Panc1 (cell line): ENCODE data around the gene DPH1. TPM values are rescaled to one million over a fixed set of nuclear protein-coding genes. Genes with fewer than 3 reads are reported as not detected.

Experiments
- ATAC-seq: fragments of 200-7000 bp; cut with Tn5 transposase; 2 replicates; pipeline ENCODE4 v1.9.1; 2020; ENCODE audit warnings: mild to moderate bottlenecking, moderate library complexity
- BruUV-seq: library from RNA; stranded (reverse); fragments of 400-500 nt; replicated peaks from 2 replicates; lab custom pipeline; 2021; lab: Mats Ljungman, UMichigan
- CTCF ChIA-PET: fragments of 300-600 bp; sonication (Branson Sonifier 250); formaldehyde crosslinking; loops from one replicate; lab custom pipeline; 2022; ENCODE audit warnings: antibody characterized with exemption; lab: Charles Lee
- POLR2A ChIA-PET: fragments of 300-600 bp; sonication (Branson Sonifier 250); formaldehyde crosslinking; loops from one replicate; lab custom pipeline; 2022; ENCODE audit warnings: antibody characterized with exemption; lab: Charles Lee
- DNase-seq: peaks from one replicate; pipeline ENCODE4 v3.0.0-alpha.2; 2010; ENCODE audit warnings: low read depth, low spot score
- H3K27ac ChIP-seq: 2 replicates; pipeline ENCODE4 v1.5.1; 2011; ENCODE audit warnings: mild to moderate bottlenecking, low read length, inconsistent platforms
- H3K27me3 ChIP-seq: fragments of 200-500 bp; sonication (Bioruptor generic); 2 replicates; pipeline ENCODE4 v1.6.0; 2014; ENCODE audit warnings: low read length, inconsistent platforms; ENCODE audit not compliant: control insufficient read depth, insufficient read depth
- H3K36me3 ChIP-seq: fragments of 200-500 bp; sonication (Bioruptor generic); 2 replicates; pipeline ENCODE4 v1.5.1; 2014; ENCODE audit warnings: inconsistent platforms, mild to moderate bottlenecking, low read length, moderate library complexity; ENCODE audit not compliant: control insufficient read depth, insufficient read depth
- H3K4me1 ChIP-seq: 2 replicates; pipeline ENCODE4 v1.5.1; 2011; ENCODE audit warnings: inconsistent platforms, mild to moderate bottlenecking, low read length, moderate library complexity; ENCODE audit not compliant: control insufficient read depth, insufficient read depth
- H3K4me3 ChIP-seq, 2 experiments: 2 replicates each; pipeline ENCODE4 v1.5.1; 2011 to 2012; ENCODE audit warnings: low read depth in 2 of 2, low read length in 2 of 2, mild to moderate bottlenecking in 2 of 2, inconsistent platforms in 1 of 2, moderate library complexity in 1 of 2
- H3K9me3 ChIP-seq: fragments of 200-500 bp; sonication (Bioruptor generic); 2 replicates; pipeline ENCODE4 v1.5.1; 2014; ENCODE audit warnings: low read depth, mild to moderate bottlenecking, inconsistent platforms, low read length, moderate library complexity; ENCODE audit not compliant: control insufficient read depth, insufficient read depth
- CTCF ChIP-seq: fragments of 450-650 bp; IDR thresholded peaks from 2 replicates; pipeline ENCODE4 v1.5.1; 2017; ENCODE audit warnings: mild to moderate bottlenecking
- POLR2AphosphoS5 ChIP-seq: IDR thresholded peaks from 2 replicates; pipeline ENCODE4 v1.6.1; 2012; ENCODE audit warnings: mild to moderate bottlenecking, low read depth, low read length, moderate library complexity
- REST ChIP-seq, 2 experiments: IDR thresholded peaks; 2 replicates each; pipeline ENCODE4 v1.6.1; 2011 to 2012; ENCODE audit warnings: low read depth in 2 of 2, control low read depth in 1 of 2, low read length in 1 of 2, mild to moderate bottlenecking in 1 of 2, moderate library complexity in 1 of 2; ENCODE audit not compliant: insufficient read depth in 1 of 2
- SIN3A ChIP-seq: IDR thresholded peaks from 2 replicates; pipeline ENCODE4 v1.6.1; 2012; ENCODE audit warnings: low read depth, mild to moderate bottlenecking, low read length, moderate library complexity, borderline replicate concordance; ENCODE audit not compliant: insufficient read depth
- TCF7L2 ChIP-seq: IDR thresholded peaks from 2 replicates; pipeline ENCODE4 v1.6.1; 2011; ENCODE audit warnings: mild to moderate bottlenecking, low read depth, low read length, inconsistent platforms
- in situ Hi-C: cut with HindIII; loops from 2 replicates; pipeline ENCODE4 v1.10.0; 2016; ENCODE audit warnings: low sequenced_read_pairs, low pct_unique_long_range_greater_than_20kb
- intact Hi-C: fragments of 100-400 bp; cut with micrococcal nuclease; formaldehyde crosslinking; loops from one replicate; pipeline ENCODE4 v1.10.0; 2022; ENCODE audit not compliant: unreplicated experiment
- total RNA-seq: library from RNA; stranded (reverse); gene quantifications from one replicate; pipeline ENCODE4 v1.2.1, GENCODE V29; 2021; ENCODE audit not compliant: unreplicated experiment

Gene DPH1
- total RNA-seq, 1 experiment from 2014 or later: 24.3 TPM

DNA sequence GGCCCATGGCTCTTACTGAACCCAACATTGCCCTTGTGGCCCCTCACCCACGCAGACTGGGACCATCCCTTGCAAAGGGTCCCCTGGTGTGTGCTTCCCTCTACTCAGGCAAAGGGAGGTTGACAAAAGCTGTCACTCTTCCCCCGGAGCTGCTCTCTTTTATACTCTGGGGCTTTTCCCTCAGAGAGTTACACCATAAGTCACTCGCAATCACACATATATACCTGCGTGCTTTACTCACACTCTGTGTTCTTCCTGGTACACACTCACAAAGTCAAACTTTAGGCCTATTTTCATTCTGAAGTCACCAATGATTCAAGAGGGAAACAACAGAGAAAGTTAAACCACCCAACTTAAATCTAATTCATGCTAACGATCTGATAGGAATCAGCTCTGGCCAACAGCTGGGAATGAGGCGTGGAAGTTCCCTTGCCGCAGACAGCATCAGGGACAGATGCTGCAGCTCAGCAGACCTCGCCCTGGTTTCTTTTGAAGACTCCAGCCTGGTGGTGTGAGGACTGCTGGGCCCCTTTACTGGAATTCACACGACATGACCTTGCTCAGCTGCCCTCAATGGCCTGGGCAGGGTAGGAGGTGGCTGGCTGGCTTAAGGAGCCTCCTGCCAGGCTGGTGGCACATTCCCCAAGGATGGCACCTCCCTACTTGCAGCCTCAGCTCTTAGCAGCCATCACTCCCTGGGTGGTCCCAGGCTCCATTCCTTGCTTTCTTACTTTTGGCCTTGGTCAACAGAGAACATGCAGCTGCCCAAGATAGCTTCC, 52.2 kb downstream of the DPH1 start:
- POLR2A ChIA-PET: no interaction called here
- ATAC-seq: no peak
- TF ChIP-seq POLR2AphosphoS5 (no peak), SIN3A (no peak), CTCF (no peak), TCF7L2 (no peak), REST (IDR thresholded peaks at IDR 0.05; ENCODE audit: insufficient read depth in 1 of 2, low read depth in 2 of 2, low read length in 1 of 2) (no peak)

DNA sequence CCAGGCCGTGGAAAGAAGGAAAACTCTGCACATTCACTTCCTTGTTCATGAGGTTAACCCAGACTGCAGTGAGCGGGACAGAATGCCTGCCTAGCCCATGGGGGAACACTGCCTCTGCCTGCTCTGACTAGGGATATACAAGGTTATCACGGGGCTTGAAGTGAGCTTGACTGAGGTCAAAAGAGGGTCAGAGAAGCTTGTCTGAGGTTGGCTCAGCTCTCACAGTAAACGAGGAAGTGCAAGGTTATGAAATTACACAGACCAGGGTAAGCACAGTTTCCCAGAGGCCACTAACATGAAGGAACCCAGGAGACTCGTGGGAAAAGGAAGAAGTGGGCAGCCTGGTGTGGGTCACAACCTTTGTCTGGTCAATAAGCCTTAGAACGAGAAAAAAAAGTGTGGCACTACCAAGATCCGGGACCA, 53.7 kb downstream of the DPH1 start:
- in situ Hi-C loops (no loop called here), intact Hi-C loops (no loop called here)
- CTCF ChIA-PET: interaction anchor here (0.6 kb wide), 1 partner anchor 9 kb away, joined by 3 read pairs; no protein-coding TSS in a partner anchor
- Histone ChIP-seq H3K4me3 (no peak overlapping the region), H3K9me3 (no peaks in the 10 kb centered on the region), H3K36me3 (no peaks in the 10 kb centered on the region), H3K27ac (no peak overlapping the region), H3K27me3 (no peaks in the 10 kb centered on the region), H3K4me1 (no peaks in the 10 kb centered on the region)
- POLR2A ChIA-PET: no interaction called here
- TF ChIP-seq REST (IDR thresholded peaks at IDR 0.05; ENCODE audit: insufficient read depth in 1 of 2, low read depth in 2 of 2, low read length in 1 of 2) (no peak), POLR2AphosphoS5 (no peak), CTCF (no peak), SIN3A (no peak), TCF7L2 (no peak)
- DNase-seq: no peak
- no peak for ATAC-seq
- BruUV-seq: no TSS peak

More for the DNA sequence above, 52.2 kb downstream of the DPH1 start:
- in situ Hi-C loops: no loop called here
- Histone ChIP-seq H3K27ac (no peak overlapping the region), H3K4me1 (no peaks in the 10 kb centered on the region), H3K9me3 (no peaks in the 10 kb centered on the region), H3K4me3 (no peak overlapping the region), H3K36me3 (no peaks in the 10 kb centered on the region), H3K27me3 (no peaks in the 10 kb centered on the region)
- no TSS peak for BruUV-seq
- DNase-seq: no peak
- CTCF ChIA-PET: no interaction called here
- intact Hi-C loops: no loop called here
